GM12892 (cell line): Measurements from ENCODE around the gene ALKBH6. TPM values are rescaled to one million over a fixed set of nuclear protein-coding genes. Genes with fewer than 3 reads are reported as not detected.

Experiments
- DNase-seq: peaks from one replicate; pipeline ENCODE4 v3.0.0; 2011; ENCODE audit not compliant: insufficient read length
- FAIRE-seq: peaks from 2 replicates; lab custom pipeline; 2011; peaks lifted over from hg19 to GRCh38; lab: Jason Lieb, UNC
- POLR2A ChIP-seq: IDR thresholded peaks from 2 replicates; pipeline ENCODE4 v1.6.1; 2011; ENCODE audit warnings: low read depth, low read length, control low read depth
- POLR2AphosphoS5 ChIP-seq: IDR thresholded peaks from 2 replicates; pipeline ENCODE4 v1.6.1; 2011; ENCODE audit warnings: low read depth, low read length, control low read depth
- TAF1 ChIP-seq: IDR thresholded peaks from 2 replicates; pipeline ENCODE4 v1.6.1; 2011; ENCODE audit warnings: low read depth, mild to moderate bottlenecking, control low read depth, low read length, borderline replicate concordance
- polyA plus RNA-seq: library from polyadenylated mRNA; unstranded; fragments of >200 nt; gene quantifications from one replicate; pipeline ENCODE4 v1.2.1, GENCODE V29; 2012; ENCODE audit warnings: missing spikeins, inconsistent platforms; ENCODE audit not compliant: missing spikeins

ALKBH6 gene
- polyA plus RNA-seq = 40.1 TPM

GRCh38 chr19:36014012-36014924, at the start of gene ALKBH6:
Gene ALKBH6, minus strand, starts transcription at chr19:36014213. Its CDS starts 816 bp downstream, at chr19:36013397.
- FAIRE-seq (peak; percentile 98), DNase-seq (peak; percentile 99)
- TF ChIP-seq TAF1 = peak; percentile 59
- peak; percentile 83 for TF ChIP-seq POLR2A
- TF ChIP-seq POLR2AphosphoS5 = peak; percentile 40; the same call in 1 of the 2 replicates

- no peak for DNase-seq
- no peak for FAIRE-seq
- no peak for TF ChIP-seq TAF1
- no peak for TF ChIP-seq POLR2A
- no peak for TF ChIP-seq POLR2AphosphoS5
These were observed 47.4 kb upstream of the ALKBH6 start for GRCh38 chr19:36061367-36061766.

- DNase-seq = no peak
- TF ChIP-seq TAF1 = no peak
- TF ChIP-seq POLR2A = no peak
- TF ChIP-seq POLR2AphosphoS5 = no peak
- FAIRE-seq = peak; percentile 65
These were observed 46.4 kb upstream of the ALKBH6 start for GRCh38 chr19:36060430-36060829.

- FAIRE-seq (no peak), DNase-seq (no peak)
- TF ChIP-seq TAF1 (no peak), POLR2A (no peak), POLR2AphosphoS5 (no peak)
These were observed 45.3 kb upstream of the ALKBH6 start for GRCh38 chr19:36059180-36059910.

- TF ChIP-seq POLR2A = no peak
- TF ChIP-seq TAF1 = no peak
- no peak for TF ChIP-seq POLR2AphosphoS5
- DNase-seq (no peak), FAIRE-seq (no peak)
These were observed 44.6 kb upstream of the ALKBH6 start for GRCh38 chr19:36058481-36059179.

- DNase-seq = peak; percentile 97
- FAIRE-seq = no peak
- peak; percentile 43; the same call in 1 of the 2 replicates for TF ChIP-seq TAF1
- TF ChIP-seq POLR2AphosphoS5 = peak; percentile 52; the same call in 1 of the 2 replicates
- TF ChIP-seq POLR2A = peak; percentile 59; the same call in 1 of the 2 replicates
These were observed 41.0 kb upstream of the ALKBH6 start, which contains the start of gene WDR62 for GRCh38 chr19:36054733-36055686. Gene WDR62, plus strand, starts transcription at chr19:36054897. Its CDS starts 75 bp downstream, at chr19:36054972.

- peak; percentile 99 for FAIRE-seq
- DNase-seq = peak; percentile 97
- TF ChIP-seq POLR2A (peak; percentile 81; the same call in 1 of the 2 replicates), POLR2AphosphoS5 (peak; percentile 80), TAF1 (peak; percentile 29; the same call in 1 of the 2 replicates)
These were observed 40.2 kb upstream of the ALKBH6 start, which contains the start of gene THAP8 for GRCh38 chr19:36054119-36054732. Gene THAP8, minus strand, starts transcription at chr19:36054285. Its CDS starts 68 bp downstream, at chr19:36054217.

- no peak for TF ChIP-seq POLR2AphosphoS5
- TF ChIP-seq POLR2A = no peak
- no peak for TF ChIP-seq TAF1
- FAIRE-seq = no peak
- DNase-seq = no peak
These were observed 37.6 kb upstream of the ALKBH6 start for GRCh38 chr19:36051637-36052036.

- TF ChIP-seq TAF1 (no peak), POLR2A (no peak), POLR2AphosphoS5 (no peak)
- DNase-seq (no peak), FAIRE-seq (no peak)
These were observed 37.2 kb upstream of the ALKBH6 start for GRCh38 chr19:36051236-36051635.
